ENCODE results near the gene OR7C1.
"Not testable (repeated sequence)": the region's sequence is repeated elsewhere in the genome, so short reads cannot be mapped to it uniquely, and the experiment has no call there.

DNA sequence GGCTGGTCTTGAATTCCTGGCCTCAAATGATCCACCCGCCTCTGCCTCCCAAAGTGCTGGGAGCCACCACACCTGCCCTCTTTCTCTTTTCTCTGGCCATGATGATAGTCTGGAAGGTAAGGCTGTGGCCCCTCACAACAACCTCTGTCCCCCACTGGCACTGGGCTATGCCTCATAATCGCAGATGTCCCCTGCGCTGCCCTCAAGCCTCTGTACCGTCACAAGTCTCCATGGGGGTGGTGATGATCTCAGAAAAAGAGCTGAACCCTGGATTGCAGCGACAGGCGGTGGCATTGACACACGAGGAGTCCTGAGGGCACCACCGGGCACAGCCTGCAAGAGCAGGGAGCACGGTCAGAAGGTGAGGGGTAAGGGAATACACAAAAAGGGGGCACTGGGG, 61.3 kb downstream of the OR7C1 start:
- TF ChIP-seq, protein P1, sequence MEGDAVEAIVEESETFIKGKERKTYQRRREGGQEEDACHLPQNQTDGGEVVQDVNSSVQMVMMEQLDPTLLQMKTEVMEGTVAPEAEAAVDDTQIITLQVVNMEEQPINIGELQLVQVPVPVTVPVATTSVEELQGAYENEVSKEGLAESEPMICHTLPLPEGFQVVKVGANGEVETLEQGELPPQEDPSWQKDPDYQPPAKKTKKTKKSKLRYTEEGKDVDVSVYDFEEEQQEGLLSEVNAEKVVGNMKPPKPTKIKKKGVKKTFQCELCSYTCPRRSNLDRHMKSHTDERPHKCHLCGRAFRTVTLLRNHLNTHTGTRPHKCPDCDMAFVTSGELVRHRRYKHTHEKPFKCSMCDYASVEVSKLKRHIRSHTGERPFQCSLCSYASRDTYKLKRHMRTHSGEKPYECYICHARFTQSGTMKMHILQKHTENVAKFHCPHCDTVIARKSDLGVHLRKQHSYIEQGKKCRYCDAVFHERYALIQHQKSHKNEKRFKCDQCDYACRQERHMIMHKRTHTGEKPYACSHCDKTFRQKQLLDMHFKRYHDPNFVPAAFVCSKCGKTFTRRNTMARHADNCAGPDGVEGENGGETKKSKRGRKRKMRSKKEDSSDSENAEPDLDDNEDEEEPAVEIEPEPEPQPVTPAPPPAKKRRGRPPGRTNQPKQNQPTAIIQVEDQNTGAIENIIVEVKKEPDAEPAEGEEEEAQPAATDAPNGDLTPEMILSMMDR (conservative IDR thresholded peaks at IDR 0.05; ENCODE audit: low read depth in 2 of 2) = not testable (repeated sequence)
- TF ChIP-seq EZH2 (IDR thresholded peaks at IDR 0.05; ENCODE audit: low read depth, unreplicated experiment); POLR2AphosphoS5 (IDR thresholded peaks at IDR 0.05; ENCODE audit: low read depth); JUNB (IDR thresholded peaks at IDR 0.05; ENCODE audit: unreplicated experiment); CREB1 (CRISPR knock-in tag; IDR thresholded peaks at IDR 0.05; ENCODE audit: low read depth); ETS1 (IDR thresholded peaks at IDR 0.05); EZH2phosphoT487 (IDR thresholded peaks at IDR 0.05; ENCODE audit: unreplicated experiment); NANOG (IDR thresholded peaks at IDR 0.05; ENCODE audit: borderline replicate concordance); STAT1 (IDR thresholded peaks at IDR 0.05; ENCODE audit: unreplicated experiment); ZNF331 (CRISPR knock-in tag; IDR thresholded peaks at IDR 0.05; ENCODE audit: low read depth); ZNF114 (CRISPR knock-in tag; IDR thresholded peaks at IDR 0.05): not testable (repeated sequence)
- TF ChIP-seq, protein P2, sequence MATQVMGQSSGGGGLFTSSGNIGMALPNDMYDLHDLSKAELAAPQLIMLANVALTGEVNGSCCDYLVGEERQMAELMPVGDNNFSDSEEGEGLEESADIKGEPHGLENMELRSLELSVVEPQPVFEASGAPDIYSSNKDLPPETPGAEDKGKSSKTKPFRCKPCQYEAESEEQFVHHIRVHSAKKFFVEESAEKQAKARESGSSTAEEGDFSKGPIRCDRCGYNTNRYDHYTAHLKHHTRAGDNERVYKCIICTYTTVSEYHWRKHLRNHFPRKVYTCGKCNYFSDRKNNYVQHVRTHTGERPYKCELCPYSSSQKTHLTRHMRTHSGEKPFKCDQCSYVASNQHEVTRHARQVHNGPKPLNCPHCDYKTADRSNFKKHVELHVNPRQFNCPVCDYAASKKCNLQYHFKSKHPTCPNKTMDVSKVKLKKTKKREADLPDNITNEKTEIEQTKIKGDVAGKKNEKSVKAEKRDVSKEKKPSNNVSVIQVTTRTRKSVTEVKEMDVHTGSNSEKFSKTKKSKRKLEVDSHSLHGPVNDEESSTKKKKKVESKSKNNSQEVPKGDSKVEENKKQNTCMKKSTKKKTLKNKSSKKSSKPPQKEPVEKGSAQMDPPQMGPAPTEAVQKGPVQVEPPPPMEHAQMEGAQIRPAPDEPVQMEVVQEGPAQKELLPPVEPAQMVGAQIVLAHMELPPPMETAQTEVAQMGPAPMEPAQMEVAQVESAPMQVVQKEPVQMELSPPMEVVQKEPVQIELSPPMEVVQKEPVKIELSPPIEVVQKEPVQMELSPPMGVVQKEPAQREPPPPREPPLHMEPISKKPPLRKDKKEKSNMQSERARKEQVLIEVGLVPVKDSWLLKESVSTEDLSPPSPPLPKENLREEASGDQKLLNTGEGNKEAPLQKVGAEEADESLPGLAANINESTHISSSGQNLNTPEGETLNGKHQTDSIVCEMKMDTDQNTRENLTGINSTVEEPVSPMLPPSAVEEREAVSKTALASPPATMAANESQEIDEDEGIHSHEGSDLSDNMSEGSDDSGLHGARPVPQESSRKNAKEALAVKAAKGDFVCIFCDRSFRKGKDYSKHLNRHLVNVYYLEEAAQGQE (IDR thresholded peaks at IDR 0.05; ENCODE audit: unreplicated experiment) = not testable (repeated sequence)

Measured in GM23338 (cell line).